ENCODE measurements around the gene GAMT. TPM values are rescaled to one million over a fixed set of nuclear protein-coding genes. Genes with fewer than 3 reads are reported as not detected.

The GAMT gene
- total RNA-seq, 1 donor = 40.6 TPM

DNA sequence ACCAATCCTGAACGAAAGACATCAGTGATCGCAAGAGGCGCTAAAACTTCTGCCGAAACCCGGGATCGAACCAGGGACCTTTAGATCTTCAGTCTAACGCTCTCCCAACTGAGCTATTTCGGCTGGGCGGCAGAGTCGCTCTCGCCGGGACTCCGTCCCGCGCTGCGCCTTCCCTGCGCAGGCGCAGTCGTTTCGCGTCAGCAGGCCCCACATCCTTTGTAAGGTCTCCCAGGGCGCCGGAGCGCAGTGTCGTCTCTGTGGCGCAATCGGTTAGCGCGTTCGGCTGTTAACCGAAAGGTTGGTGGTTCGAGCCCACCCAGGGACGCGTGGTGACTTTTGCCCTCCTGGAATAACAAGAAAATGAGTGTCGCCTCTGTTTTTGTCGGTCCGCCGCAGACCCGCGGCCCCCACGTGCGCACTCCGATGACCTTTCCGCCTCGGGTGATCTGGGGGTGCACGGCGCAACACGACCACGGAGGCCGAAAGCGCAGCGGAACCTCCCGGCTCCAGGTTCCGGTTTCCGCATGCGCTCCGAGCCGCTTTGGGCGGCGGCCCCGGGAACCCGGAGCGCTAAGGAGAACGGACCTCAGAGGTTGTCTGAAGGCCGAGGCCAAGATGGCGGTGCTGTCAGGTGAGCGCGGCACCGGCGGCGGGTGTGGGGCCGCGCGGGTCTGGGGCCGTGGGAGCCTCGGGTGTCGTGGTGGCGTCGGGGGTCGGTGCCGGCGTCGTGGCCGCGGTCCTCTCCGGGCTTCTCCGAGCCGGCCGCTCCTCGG, 17.8 kb downstream of the GAMT start, which contains the start of gene NDUFS7:
NDUFS7 (plus strand) TSS at position 596 of the 773 bp plus-strand sequence; CDS start at position 616, 20 bp downstream.
- DNase-seq (ENCODE audit: low read depth) = peak; percentile 95
- H3K4me3 ChIP-seq (ENCODE audit: low read depth, low read length) = peak within 1 kb of the TSS; percentile 91
- TF ChIP-seq, protein P1, sequence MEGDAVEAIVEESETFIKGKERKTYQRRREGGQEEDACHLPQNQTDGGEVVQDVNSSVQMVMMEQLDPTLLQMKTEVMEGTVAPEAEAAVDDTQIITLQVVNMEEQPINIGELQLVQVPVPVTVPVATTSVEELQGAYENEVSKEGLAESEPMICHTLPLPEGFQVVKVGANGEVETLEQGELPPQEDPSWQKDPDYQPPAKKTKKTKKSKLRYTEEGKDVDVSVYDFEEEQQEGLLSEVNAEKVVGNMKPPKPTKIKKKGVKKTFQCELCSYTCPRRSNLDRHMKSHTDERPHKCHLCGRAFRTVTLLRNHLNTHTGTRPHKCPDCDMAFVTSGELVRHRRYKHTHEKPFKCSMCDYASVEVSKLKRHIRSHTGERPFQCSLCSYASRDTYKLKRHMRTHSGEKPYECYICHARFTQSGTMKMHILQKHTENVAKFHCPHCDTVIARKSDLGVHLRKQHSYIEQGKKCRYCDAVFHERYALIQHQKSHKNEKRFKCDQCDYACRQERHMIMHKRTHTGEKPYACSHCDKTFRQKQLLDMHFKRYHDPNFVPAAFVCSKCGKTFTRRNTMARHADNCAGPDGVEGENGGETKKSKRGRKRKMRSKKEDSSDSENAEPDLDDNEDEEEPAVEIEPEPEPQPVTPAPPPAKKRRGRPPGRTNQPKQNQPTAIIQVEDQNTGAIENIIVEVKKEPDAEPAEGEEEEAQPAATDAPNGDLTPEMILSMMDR (IDR thresholded peaks at IDR 0.05; ENCODE audit: insufficient read depth, low read length) = peak; percentile 26

DNA sequence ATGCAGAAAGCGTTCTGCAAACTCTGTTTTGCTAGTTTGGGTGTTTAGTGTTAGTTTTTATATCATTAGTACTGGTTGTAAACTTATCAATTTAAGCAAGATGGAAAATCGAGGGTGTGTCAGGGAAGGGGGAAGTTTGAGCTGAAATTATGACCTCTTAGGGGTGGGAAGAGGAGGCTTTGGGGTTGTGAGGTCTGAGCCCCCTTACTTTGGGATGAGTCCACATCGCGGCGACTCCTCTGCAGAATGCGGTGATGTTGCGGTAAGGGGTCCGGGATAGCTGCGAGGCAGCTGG, 18.4 kb downstream of the GAMT start:
- H3K4me3 ChIP-seq (ENCODE audit: low read depth, low read length) = no peak overlapping the region
- DNase-seq (ENCODE audit: low read depth) = no peak
- TF ChIP-seq, protein P1 (IDR thresholded peaks at IDR 0.05; ENCODE audit: insufficient read depth, low read length) = no peak

DNA sequence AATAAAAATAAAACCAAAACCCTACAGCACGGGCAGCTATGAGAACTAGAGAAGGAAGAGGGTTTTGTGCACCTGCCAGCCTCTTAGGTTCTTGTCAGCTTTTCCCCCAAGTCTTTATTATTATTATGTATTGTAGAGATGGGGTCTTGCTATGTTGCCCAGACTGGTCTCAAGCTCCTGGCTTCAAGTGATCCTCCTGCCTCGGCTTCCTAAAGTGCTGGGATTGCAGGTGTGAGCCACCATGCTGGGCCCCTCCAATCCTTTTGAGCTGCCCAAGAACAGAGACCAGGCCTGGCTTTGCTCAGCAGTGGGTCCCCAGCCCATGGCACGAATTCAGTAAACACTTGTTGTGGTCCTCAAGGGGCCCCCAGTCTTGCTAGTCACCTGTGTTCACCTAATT, 19.1 kb downstream of the GAMT start:
- TF ChIP-seq, protein P1 (IDR thresholded peaks at IDR 0.05; ENCODE audit: insufficient read depth, low read length) = no peak
- no peak for DNase-seq (ENCODE audit: low read depth)
- H3K4me3 ChIP-seq (ENCODE audit: low read depth, low read length) = no peak overlapping the region

DNA sequence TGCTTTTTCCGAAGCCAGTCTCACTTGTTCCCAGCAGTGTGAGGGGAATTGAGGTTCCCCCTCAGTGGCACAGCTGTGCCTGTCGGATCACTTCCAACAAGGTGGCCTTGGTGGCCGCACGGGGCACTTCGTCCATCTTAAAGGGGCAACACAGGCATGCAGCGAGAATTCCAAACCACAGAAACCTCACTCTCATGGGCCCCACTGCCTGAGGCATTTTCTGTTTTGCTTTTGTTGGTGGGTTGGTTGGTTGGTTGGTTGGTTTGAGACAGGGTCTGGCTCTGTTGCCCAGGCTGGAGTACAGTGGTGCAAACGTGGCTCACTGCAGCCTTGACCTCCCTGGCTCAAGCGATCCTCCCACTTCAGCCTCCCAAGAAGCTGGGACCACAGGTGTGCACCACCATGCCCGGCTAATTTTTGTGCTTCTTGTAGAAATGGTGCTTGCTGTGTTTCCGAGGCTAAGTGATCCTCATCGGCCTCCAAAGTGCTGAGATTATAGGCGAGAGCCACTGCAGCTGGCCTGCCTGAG, 21.3 kb downstream of the GAMT start:
- DNase-seq (ENCODE audit: low read depth) = no peak
- TF ChIP-seq, protein P1 (IDR thresholded peaks at IDR 0.05; ENCODE audit: insufficient read depth, low read length) = no peak

DNA sequence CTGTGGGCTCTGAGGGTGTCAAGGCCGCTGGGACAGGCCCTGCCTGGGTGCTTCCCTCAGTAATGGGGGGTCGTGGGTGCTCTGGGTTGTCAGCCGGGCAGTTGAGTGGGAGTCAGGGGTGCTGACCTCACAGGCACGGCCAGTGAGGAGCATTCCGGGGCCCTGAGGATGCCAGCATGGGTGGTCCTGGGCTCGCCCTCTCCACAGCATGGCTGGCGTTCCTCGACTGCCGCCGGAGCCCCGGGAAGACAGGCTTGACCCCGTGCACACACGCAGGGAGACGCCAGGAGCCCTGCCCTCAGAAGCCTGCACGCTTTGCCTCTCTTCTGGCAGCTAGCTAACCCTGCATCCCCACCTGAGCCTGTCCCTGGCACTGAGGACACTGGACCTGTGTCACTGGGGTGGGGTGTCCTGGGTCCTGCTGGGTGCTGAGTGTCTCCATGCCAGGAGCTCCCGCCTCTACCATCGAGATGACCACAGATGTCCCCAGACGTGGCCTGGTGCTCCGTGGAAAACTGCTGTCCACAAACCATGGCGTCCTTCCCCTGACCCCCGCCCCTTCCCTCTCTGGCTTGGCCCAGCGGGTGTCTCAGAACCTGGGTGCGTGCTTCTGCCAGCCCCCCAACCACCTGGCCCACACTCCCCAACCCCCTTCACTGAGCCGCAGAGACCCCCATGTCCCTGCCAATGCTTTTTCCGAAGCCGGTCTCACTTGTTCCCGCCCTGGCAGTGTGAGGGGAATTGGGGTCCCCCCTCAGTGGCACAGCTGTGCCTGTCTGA, 22.0 kb downstream of the GAMT start:
- no peak for DNase-seq (ENCODE audit: low read depth)
- no peak overlapping the region for H3K4me3 ChIP-seq (ENCODE audit: low read depth, low read length)
- TF ChIP-seq, protein P1 (IDR thresholded peaks at IDR 0.05; ENCODE audit: insufficient read depth, low read length) = no peak

More for the DNA sequence above, 21.3 kb downstream of the GAMT start:
- no peak overlapping the region for H3K4me3 ChIP-seq (ENCODE audit: low read depth, low read length)

DNA sequence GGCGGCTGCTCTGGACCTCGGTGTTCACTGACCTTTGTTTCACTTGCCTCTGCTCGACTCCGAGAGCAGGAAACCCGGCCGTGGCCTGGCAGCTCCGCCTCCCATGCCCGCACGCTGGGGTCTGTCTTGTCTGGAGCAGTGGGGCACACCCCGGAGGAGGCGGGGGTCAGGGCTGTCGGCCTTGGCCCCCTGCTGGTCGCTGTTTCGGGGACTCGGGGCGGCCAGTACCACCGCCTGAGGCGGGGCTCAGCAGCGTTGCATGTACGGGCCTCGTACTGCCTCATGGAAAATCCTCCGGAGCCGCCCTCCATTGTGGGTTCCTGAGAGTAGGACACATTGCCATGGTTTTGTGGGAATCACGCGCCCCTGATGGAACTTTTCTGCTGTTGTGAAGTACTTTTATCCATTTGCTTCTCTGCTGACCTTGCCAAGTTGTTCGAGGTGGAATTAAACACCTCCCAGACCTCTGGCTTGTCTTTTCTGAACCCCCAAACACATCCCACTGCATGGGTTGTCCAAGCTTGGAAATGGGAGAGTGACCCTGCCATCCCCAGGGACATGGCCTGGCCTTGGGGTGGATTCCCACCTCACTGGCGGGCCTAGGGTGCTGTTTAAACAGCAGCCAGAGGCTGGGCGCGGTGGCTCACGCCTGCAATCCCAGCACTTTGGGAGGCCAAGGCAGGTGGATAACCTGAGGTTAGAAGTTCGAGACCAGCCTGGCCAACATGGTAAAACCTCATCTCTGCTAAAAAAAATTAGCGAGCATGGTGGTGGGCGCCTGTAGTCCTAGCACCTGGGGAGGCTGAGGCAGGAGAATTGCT, 23.2 kb downstream of the GAMT start:
- TF ChIP-seq, protein P1 (IDR thresholded peaks at IDR 0.05; ENCODE audit: insufficient read depth, low read length) = no peak
- no peak for DNase-seq (ENCODE audit: low read depth)
- no peak overlapping the region for H3K4me3 ChIP-seq (ENCODE audit: low read depth, low read length)
